ENCODE measurements around the gene JCAD.

GRCh38 chr10:30036341-30036740 is 23.0 kb downstream of the JCAD start:
- no peak for TF ChIP-seq POLR2A (IDR thresholded peaks at IDR 0.05; ENCODE audit: low read length)
- no peak for TF ChIP-seq GATA1 (IDR thresholded peaks at IDR 0.05; ENCODE audit: low read depth, low read length)
